ENCODE results near the gene ACTMAP.

Gene ACTMAP

GRCh38 chr19:40752257-40752781, 2.0 kb upstream of the ACTMAP start:
- Mint-ChIP-seq H3K36me3 (ENCODE audit: low read depth) (peaks cover 29% of the 10 kb centered on the region), H3K4me3 (peak overlapping the region; percentile 95 to 99 (median 95)), H3K9me3 (no peaks in the 10 kb centered on the region), H3K27me3 (ENCODE audit: low read depth) (no peaks in the 10 kb centered on the region), H3K4me1 (peaks cover 31% of the 10 kb centered on the region), H3K27ac (peak overlapping the region in 2 of 3 experiments; percentile 79 to 98)
- TF ChIP-seq CTCF (IDR thresholded peaks at IDR 0.05; ENCODE audit: unreplicated experiment in 3 of 3) = no peak

- Mint-ChIP-seq H3K36me3 (ENCODE audit: low read depth) (peaks cover 19% of the 10 kb centered on the region), H3K4me3 (peak within 1 kb of the TSS; percentile 95 to 99 (median 95)), H3K27ac (peak within 1 kb of the TSS; percentile 90 to 98 (median 97)), H3K4me1 (peaks cover 31% of the 10 kb centered on the region), H3K27me3 (ENCODE audit: low read depth) (no peaks in the 10 kb centered on the region), H3K9me3 (no peaks in the 10 kb centered on the region)
- no peak for TF ChIP-seq CTCF (IDR thresholded peaks at IDR 0.05; ENCODE audit: unreplicated experiment in 3 of 3)
These were observed 729 bp upstream of the ACTMAP start, which contains the start of gene SNRPA for GRCh38 chr19:40750874-40751537. Gene SNRPA (plus strand): TSS chr19:40751203. CDS start chr19:40751409, 206 bp downstream.

- H3K9me3 Mint-ChIP-seq = no peaks in the 10 kb centered on the region
- no peak for TF ChIP-seq CTCF (IDR thresholded peaks at IDR 0.05; ENCODE audit: unreplicated experiment in 3 of 3)
These were observed 2.7 kb downstream of the ACTMAP start for GRCh38 chr19:40747536-40747935.

GRCh38 chr19:40745402-40745780, 4.9 kb downstream of the ACTMAP start:
- H3K9me3 Mint-ChIP-seq = no peaks in the 10 kb centered on the region
- no peak for TF ChIP-seq CTCF (IDR thresholded peaks at IDR 0.05; ENCODE audit: unreplicated experiment in 3 of 3)
- no peaks in the 10 kb centered on the region for H3K36me3 Mint-ChIP-seq (ENCODE audit: low read depth)
- peak overlapping the region in 2 of 3 experiments; percentile 74 to 85 for H3K27ac Mint-ChIP-seq
- no peaks in the 10 kb centered on the region for H3K27me3 Mint-ChIP-seq (ENCODE audit: low read depth)
- H3K4me1 Mint-ChIP-seq = peaks cover 14% of the 10 kb centered on the region
- no peak overlapping the region for H3K4me3 Mint-ChIP-seq

More at GRCh38 chr19:40747536-40747935, 2.7 kb downstream of the ACTMAP start:
- Mint-ChIP-seq H3K4me1 (peaks cover 18% of the 10 kb centered on the region), H3K27me3 (ENCODE audit: low read depth) (no peaks in the 10 kb centered on the region), H3K4me3 (peak overlapping the region in 1 of 3 experiments; percentile 56), H3K36me3 (ENCODE audit: low read depth) (peaks cover 1% of the 10 kb centered on the region), H3K27ac (no peak overlapping the region)

- H3K9me3 Mint-ChIP-seq = no peaks in the 10 kb centered on the region
- peaks cover 8% of the 10 kb centered on the region for H3K4me1 Mint-ChIP-seq
- H3K27ac Mint-ChIP-seq = peak overlapping the region in 2 of 3 experiments; percentile 74 to 85
- TF ChIP-seq CTCF (IDR thresholded peaks at IDR 0.05; ENCODE audit: unreplicated experiment in 3 of 3) = no peak
- no peak overlapping the region for H3K4me3 Mint-ChIP-seq
- no peaks in the 10 kb centered on the region for H3K36me3 Mint-ChIP-seq (ENCODE audit: low read depth)
- no peaks in the 10 kb centered on the region for H3K27me3 Mint-ChIP-seq (ENCODE audit: low read depth)
These were observed 5.5 kb downstream of the ACTMAP start for GRCh38 chr19:40744554-40745401.
